K562 (cell line): ENCODE results near the gene MCAM. TPM values are rescaled to one million over a fixed set of nuclear protein-coding genes. Genes with fewer than 3 reads are reported as not detected.

Experiments used
- BRD4 ChIP-seq: fragments of 200-600 bp; sonication (generic); IDR thresholded peaks from 2 replicates; pipeline ENCODE4 v1.6.1; 2017; ENCODE audit warnings: inconsistent platforms
- EP300 ChIP-seq: IDR thresholded peaks from 2 replicates; pipeline ENCODE4 v1.6.1; 2012; ENCODE audit warnings: low read length, improper control_type of control experiment
- HDGF ChIP-seq: fragments of 450-650 bp; IDR thresholded peaks from 2 replicates; pipeline ENCODE4 v1.6.1; 2016
- HNRNPUL1 ChIP-seq: fragments of 200-400 bp; formaldehyde crosslinking; IDR thresholded peaks from 2 replicates; pipeline ENCODE4 v1.6.1; 2017; ENCODE audit warnings: low read length
- HOXB6 ChIP-seq: fragments of 250-450 bp; sonication (Bioruptor Pico); IDR thresholded peaks from 2 replicates; pipeline ENCODE4 v1.5.1; 2022; ENCODE audit warnings: mild to moderate bottlenecking, borderline replicate concordance
- KAT7 ChIP-seq: sonication (generic); formaldehyde crosslinking; IDR thresholded peaks from 2 replicates; pipeline ENCODE4 v1.8.0; 2022; ENCODE audit warnings: missing genetic modification reagents, mild to moderate bottlenecking, borderline replicate concordance
- NRF1 ChIP-seq, 2 experiments: fragments of 450-650 bp; IDR thresholded peaks in 1 of 2; conservative IDR thresholded peaks in 1 of 2; 2 replicates each; pipeline ENCODE4 v1.6.1; 2014; ENCODE audit warnings: mild to moderate bottlenecking in 2 of 2
- PATZ1 ChIP-seq: fragments of 250-450 bp; sonication (Bioruptor Pico); IDR thresholded peaks from 2 replicates; pipeline ENCODE4 v1.5.0; 2020; ENCODE audit warnings: mild to moderate bottlenecking, borderline replicate concordance
- RBBP5 ChIP-seq: fragments of 200-600 bp; sonication (generic); IDR thresholded peaks from 2 replicates; pipeline ENCODE4 v1.6.1; 2012; ENCODE audit warnings: borderline replicate concordance, mild to moderate bottlenecking, low read length, control low read depth, inconsistent platforms; ENCODE audit not compliant: insufficient read depth, poor library complexity, severe bottlenecking
- RBM34 ChIP-seq: fragments of 200-400 bp; formaldehyde crosslinking; IDR thresholded peaks from 2 replicates; pipeline ENCODE4 v1.6.1; 2018; ENCODE audit warnings: low read length, borderline replicate concordance; ENCODE audit not compliant: insufficient read depth
- polyA plus RNA-seq, 8 experiments: library from polyadenylated mRNA; depleted of rRNA in 4 of 8; stranded (reverse) in 5 of 8; unstranded in 3 of 8; fragments of >200 nt; fragmentation: Nextera tagmentation in 2 of 8; fragmentation: Illumina TruSeq in 1 of 8; extraction: Ambion mirVana in 2 of 8; extraction: Trizol in 1 of 8; gene quantifications; 2 replicates each; pipeline versions ENCODE4 v1.2.1 to v1.2.3, GENCODE V29; 2011 to 2014; ENCODE audit warnings: inconsistent platforms in 1 of 8, missing spikeins in 1 of 8
- total RNA-seq, 7 experiments: library from RNA; depleted of rRNA in 6 of 7; stranded (reverse); fragments of >200 nt in 6 of 7; fragmentation: Illumina TruSeq in 2 of 7; extraction: Trizol in 2 of 7; gene quantifications; 2 replicates each; pipeline versions ENCODE4 v1.2.1 to v1.2.3, GENCODE V29; 2011 to 2021; ENCODE audit warnings: low replicate concordance in 1 of 7

Gene MCAM
- total and polyA plus RNA-seq, 9 of the 15 experiments (the other 6 are each of a cell fraction or from before 2014, with no cell fraction given) = 14.7 to 118 (median 53.6) TPM

GRCh38 chr11:119356349-119357031, 39.6 kb upstream of the MCAM start (continued):
- peak; percentile 36 to 48; a peak in 3 of 4 replicates for TF ChIP-seq NRF1 (conservative IDR thresholded peaks at IDR 0.05 in 1 of 2, IDR thresholded peaks at IDR 0.05 in 1 of 2)
- TF ChIP-seq BRD4 = no peak
- TF ChIP-seq PATZ1 (CRISPR knock-in tag) = no peak
- TF ChIP-seq RBM34 = no peak
- no peak for TF ChIP-seq HOXB6 (CRISPR knock-in tag)
- TF ChIP-seq HDGF = peak; percentile 95
- TF ChIP-seq RBBP5 = peak; percentile 20
- peak; percentile 29; the same call in 1 of the 2 replicates for TF ChIP-seq EP300
- no peak for TF ChIP-seq HNRNPUL1
- no peak for TF ChIP-seq KAT7 (CRISPR knock-in tag)
